GM12874 (cell line): ENCODE measurements around the gene EXOC4.

ENCODE experiments used
- TF ChIP-seq, protein P1 (sequence below): IDR thresholded peaks from 2 replicates; pipeline ENCODE4 v1.5.1; 2011; ENCODE audit warnings: low read depth, mild to moderate bottlenecking, control low read depth, low read length, moderate library complexity; ENCODE audit not compliant: insufficient read depth

The EXOC4 gene

DNA sequence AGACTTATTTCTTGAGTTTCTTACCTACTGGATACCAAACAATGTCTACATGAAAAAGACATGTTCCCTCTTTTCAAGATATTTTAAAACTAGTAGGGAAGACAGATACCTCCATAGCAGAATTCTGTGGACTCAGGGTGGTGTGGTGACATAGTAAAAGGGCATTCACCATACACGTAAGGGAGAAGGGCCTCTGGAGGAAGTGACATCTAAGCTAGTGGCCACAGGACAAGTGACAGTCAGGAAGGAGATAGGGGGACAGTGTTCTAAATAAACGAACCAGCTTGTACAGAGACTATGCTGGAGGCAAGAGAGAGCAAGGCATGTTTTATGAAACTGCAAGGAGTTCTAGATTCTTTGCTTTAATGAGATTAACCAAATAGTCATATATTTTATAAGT lies 552.5 kb downstream of the EXOC4 start:
- TF ChIP-seq, protein P1, sequence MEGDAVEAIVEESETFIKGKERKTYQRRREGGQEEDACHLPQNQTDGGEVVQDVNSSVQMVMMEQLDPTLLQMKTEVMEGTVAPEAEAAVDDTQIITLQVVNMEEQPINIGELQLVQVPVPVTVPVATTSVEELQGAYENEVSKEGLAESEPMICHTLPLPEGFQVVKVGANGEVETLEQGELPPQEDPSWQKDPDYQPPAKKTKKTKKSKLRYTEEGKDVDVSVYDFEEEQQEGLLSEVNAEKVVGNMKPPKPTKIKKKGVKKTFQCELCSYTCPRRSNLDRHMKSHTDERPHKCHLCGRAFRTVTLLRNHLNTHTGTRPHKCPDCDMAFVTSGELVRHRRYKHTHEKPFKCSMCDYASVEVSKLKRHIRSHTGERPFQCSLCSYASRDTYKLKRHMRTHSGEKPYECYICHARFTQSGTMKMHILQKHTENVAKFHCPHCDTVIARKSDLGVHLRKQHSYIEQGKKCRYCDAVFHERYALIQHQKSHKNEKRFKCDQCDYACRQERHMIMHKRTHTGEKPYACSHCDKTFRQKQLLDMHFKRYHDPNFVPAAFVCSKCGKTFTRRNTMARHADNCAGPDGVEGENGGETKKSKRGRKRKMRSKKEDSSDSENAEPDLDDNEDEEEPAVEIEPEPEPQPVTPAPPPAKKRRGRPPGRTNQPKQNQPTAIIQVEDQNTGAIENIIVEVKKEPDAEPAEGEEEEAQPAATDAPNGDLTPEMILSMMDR = no peak

DNA sequence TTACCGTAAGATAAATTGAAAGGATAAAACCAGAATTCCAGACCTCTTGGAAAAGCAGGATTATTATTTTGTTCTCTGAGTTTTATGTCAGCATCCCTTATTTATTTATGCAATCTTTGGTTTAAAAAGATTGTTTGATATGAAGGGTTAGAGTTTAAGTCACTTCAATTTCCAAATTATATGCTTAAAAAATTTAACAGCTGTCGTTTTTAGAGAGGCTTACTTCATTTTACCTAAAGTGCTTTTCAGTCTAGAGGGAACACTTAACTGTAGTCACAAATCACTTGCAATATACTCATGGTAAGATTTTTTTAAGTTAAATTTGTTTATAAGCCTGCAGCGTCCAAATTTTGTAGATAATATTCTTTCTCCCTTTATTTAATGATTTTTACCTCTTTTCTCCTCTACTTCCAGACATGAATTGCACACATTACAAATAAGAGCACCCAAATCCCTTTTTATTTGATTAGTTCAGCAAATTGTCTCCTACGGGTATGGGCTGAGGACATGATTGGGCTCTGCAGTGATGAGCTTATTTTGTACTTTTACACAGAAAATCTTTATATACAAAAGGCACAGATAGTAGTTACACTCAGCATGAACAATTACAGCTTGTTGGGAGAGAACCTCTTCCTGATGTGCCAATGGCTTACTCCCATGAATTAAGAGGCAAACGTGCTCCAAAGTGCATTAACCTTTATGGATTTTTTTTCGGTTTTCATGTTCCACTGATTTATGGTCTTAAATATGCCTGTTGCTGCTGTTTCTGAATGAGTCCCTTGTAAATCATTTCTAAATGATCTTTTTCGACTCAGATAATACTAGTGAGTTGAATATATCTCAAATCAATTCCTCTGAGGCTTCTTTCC lies 555.0 kb downstream of the EXOC4 start:
- TF ChIP-seq, protein P1 = no peak

DNA sequence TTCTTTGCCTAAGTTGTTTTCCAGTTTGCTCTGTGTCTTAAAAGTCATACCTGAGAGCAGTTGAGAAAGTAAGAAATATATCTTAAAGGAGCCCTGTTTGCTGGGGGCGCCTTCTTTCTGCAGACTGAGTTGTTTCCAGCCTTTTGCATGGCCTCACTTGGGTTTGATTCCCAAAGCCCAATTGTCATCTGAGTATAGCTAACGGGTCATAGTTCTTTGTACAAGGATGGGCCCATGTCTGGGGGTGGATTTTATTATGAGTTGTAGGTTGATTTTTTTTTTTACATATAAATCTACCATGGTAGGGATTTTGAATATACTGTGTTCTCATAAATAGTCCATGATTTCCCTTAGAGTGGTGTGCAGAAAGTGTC lies 555.6 kb downstream of the EXOC4 start:
- TF ChIP-seq, protein P1 = no peak

DNA sequence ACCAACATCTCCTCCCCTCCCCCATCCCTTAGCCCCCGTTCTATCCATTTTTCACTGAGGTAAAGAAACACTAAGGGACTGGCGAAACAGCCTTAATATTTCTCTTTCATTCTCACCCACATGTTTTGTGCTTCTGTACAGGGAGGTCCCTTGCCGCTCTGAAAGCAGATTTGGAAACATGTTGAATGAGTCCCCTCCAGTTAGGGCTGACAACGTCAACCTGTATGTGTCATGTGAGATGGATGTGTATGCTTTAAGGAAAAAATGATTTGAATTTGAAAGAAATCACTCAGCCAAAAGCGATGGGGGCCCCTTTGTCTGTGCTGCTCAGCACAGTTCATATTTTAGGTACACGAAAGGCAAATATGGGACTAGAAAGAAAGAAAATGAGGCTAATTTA lies 560.0 kb downstream of the EXOC4 start:
- TF ChIP-seq, protein P1 = no peak

DNA sequence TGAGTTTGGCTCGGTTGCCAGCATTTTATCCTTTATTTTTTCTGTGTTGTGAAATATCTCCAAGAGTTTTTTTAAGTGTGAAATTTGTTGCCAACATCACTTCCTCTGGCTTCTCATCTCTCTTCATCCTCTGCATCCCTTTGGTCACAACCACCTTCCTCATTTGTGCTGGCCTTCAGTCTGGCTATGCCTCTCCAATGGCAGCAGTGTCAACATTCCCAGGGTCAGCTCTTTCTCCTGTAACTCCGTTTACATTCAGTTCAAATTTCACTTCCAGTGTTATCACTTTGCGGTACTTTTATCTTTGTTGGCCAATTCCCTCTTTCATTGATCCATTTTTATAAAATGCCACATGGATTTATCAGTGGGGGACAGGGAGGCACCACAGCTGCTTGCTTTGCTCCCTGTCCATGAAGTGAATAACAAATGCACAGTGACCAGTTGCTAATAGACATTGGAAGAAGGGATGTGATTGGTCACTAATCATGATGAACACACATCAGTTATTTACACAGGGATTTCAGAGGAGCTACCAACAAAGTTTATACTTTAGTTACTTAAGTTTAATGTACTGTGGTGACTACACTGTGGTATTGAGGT lies 562.8 kb downstream of the EXOC4 start:
- TF ChIP-seq, protein P1 = no peak

DNA sequence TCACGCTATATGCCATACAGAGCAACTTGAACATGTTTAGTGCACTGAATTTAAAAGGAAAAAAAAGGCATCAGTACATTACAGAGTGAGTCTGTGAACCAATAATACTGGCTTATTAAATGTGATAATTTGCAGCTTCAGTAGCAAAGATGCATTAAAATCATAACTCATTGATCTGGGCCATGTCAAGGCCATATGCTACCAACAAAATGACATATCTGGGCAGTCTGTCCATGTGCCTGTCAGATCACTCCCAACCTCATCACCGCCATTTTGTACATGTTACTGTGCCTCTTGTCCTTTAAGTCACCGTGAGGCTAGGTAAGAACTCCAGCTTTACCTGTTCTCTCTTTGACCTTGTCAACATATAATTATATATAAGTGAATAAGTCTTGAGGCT lies 566.8 kb downstream of the EXOC4 start:
- TF ChIP-seq, protein P1 = no peak

DNA sequence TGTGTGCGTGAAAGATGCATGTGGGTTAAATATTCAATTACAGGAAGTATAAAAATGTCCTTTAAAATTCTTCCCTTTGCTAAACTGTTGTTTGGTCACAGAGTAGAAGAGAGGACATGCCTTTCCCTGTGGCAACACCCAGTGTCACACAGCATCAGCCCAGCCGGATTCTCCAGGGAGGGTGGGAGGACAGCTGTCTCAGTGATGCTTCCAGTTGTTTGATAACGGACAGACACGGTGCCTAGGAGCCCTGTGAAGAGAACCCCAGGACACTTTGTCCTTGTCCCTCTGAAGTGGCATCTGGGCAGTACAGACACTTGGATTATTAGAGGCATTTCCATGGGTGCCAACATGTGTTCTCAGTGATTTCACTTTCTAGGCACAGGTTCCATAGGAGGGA lies 567.7 kb downstream of the EXOC4 start:
- TF ChIP-seq, protein P1 = no peak
